Colon (tissue), 2 donors: Measurements from ENCODE around the gene TOMM40.
"Not testable (repeated sequence)": the region's sequence is repeated elsewhere in the genome, so short reads cannot be mapped to it uniquely, and the experiment has no call there.

Source experiments
- FAIRE-seq: peaks from 2 replicates; lab custom pipeline; 2012; peaks lifted over from hg19 to GRCh38; lab: Jason Lieb, UNC
- donor health status: control.
- donor health status: control.

The TOMM40 gene

DNA sequence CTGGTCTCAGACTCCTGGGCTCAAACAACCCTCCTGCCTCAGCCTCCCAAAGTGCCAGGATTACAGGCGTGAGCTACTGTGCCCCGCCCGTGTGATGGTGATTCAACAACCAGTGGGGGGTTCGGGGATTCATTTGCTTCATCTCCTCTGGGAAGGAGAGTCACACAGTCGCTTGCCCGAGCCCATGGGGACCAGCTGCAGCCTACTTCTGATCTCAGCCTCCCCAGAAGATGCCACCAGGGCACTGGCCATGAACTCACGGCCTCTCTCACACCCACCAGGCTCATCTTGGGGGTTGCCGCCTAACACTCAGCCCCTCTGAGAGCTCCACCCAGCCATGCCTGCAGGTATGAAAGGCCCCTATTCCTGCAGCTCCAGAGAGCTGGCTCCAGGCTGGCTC lies 6.8 kb downstream of the TOMM40 start:
- FAIRE-seq: no peak

DNA sequence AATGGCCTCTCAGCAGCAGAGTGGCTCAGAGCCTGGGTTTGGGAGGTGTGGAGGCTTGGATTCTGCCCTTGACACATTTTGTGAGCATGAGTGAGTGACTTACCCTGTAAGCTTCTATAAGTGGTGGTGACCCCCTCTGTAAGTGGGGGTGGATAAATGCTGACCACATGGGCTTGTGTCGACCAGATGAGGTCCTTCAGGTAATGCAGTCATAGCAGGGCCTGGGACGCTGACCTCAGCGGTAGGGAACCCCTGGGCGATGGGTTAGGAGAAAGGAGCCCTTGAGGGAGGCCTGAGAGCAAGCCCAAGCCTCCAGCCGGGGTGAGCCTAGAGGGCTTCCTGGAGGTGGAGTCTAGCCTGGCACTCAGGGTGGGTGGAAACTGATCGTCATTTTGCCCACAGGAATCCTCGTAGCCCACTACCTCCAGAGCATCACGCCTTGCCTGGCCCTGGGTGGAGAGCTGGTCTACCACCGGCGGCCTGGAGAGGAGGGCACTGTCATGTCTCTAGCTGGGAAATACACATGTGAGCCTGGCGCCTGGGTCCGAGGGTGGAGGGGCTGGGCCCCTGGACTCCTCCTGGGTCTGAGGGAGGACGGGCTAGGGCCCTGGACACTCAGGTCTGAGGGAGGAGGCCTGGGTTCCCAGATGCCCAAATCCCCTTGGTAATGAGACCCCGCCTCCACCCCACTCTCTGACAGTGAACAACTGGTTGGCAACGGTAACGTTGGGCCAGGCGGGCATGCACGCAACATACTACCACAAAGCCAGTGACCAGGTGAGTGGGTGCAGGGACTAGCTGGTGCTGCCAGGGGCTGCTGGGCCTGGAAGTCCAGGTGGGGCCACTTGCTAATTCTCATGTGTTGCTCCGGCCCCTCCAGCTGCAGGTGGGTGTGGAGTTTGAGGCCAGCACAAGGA lies 9.5 kb downstream of the TOMM40 start:
- no peak for FAIRE-seq

DNA sequence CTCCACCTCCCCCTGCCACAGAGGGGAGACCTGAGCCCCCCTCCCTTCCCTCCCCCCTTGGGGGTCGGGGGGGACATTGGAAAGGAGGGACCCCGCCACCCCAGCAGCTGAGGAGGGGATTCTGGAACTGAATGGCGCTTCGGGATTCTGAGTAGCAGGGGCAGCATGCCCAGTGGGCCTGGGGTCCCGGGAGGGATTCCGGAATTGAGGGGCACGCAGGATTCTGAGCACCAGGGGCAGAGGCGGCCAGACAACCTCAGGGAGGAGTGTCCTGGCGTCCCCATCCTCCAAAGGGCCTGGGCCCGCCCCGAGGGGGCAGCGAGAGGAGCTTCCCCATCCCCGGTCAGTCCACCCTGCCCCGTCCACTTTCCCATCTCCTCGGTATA lies 12.2 kb downstream of the TOMM40 start:
- no peak for FAIRE-seq

DNA sequence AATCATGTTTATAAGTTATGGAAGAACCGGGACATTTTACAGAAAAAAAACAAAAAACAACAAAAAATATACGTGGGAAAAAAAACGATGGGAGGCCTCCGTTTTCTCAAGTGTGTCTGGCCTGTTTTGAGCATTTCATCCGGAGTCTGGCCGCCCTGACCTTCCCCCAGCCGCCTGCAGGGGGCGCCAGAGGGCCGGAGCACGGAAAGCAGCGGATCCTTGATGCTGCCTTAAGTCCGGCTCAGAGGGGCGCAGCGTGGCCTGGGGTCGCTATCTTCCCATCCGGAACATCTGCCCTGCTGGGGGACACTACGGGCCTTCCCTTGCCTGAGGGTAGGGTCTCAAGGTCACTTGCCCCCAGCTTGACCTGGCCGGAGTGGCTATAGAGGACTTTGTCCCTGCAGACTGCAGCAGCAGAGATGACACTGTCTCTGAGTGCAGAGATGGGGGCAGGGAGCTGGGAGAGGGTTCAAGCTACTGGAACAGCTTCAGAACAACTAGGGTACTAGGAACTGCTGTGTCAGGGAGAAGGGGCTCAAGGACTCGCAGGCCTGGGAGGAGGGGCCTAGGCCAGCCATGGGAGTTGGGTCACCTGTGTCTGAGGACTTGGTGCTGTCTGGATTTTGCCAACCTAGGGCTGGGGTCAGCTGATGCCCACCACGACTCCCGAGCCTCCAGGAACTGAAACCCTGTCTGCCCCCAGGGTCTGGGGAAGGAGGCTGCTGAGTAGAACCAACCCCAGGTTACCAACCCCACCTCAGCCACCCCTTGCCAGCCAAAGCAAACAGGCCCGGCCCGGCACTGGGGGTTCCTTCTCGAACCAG lies 12.8 kb downstream of the TOMM40 start:
- FAIRE-seq: no peak

DNA sequence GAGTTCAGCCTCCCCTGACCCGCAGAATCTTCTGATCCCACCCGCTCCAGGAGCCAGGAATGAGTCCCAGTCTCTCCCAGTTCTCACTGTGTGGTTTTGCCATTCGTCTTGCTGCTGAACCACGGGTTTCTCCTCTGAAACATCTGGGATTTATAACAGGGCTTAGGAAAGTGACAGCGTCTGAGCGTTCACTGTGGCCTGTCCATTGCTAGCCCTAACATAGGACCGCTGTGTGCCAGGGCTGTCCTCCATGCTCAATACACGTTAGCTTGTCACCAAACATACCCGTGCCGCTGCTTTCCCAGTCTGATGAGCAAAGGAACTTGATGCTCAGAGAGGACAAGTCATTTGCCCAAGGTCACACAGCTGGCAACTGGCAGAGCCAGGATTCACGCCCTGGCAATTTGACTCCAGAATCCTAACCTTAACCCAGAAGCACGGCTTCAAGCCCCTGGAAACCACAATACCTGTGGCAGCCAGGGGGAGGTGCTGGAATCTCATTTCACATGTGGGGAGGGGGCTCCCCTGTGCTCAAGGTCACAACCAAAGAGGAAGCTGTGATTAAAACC lies 13.5 kb downstream of the TOMM40 start:
- FAIRE-seq: no peak

DNA sequence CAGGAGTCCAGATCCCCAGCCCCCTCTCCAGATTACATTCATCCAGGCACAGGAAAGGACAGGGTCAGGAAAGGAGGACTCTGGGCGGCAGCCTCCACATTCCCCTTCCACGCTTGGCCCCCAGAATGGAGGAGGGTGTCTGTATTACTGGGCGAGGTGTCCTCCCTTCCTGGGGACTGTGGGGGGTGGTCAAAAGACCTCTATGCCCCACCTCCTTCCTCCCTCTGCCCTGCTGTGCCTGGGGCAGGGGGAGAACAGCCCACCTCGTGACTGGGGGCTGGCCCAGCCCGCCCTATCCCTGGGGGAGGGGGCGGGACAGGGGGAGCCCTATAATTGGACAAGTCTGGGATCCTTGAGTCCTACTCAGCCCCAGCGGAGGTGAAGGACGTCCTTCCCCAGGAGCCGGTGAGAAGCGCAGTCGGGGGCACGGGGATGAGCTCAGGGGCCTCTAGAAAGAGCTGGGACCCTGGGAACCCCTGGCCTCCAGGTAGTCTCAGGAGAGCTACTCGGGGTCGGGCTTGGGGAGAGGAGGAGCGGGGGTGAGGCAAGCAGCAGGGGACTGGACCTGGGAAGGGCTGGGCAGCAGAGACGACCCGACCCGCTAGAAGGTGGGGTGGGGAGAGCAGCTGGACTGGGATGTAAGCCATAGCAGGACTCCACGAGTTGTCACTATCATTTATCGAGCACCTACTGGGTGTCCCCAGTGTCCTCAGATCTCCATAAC lies 14.5 kb downstream of the TOMM40 start, which contains the start of gene APOE:
Gene APOE, plus strand, starts transcription at position 360 of the 724 bp plus-strand sequence. CDS start 829 bp downstream, outside the sequence.
- FAIRE-seq: no peak

DNA sequence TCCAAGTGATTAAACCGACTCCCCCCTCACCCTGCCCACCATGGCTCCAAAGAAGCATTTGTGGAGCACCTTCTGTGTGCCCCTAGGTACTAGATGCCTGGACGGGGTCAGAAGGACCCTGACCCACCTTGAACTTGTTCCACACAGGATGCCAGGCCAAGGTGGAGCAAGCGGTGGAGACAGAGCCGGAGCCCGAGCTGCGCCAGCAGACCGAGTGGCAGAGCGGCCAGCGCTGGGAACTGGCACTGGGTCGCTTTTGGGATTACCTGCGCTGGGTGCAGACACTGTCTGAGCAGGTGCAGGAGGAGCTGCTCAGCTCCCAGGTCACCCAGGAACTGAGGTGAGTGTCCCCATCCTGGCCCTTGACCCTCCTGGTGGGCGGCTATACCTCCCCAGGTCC lies 16.6 kb downstream of the TOMM40 start:
- no peak for FAIRE-seq

DNA sequence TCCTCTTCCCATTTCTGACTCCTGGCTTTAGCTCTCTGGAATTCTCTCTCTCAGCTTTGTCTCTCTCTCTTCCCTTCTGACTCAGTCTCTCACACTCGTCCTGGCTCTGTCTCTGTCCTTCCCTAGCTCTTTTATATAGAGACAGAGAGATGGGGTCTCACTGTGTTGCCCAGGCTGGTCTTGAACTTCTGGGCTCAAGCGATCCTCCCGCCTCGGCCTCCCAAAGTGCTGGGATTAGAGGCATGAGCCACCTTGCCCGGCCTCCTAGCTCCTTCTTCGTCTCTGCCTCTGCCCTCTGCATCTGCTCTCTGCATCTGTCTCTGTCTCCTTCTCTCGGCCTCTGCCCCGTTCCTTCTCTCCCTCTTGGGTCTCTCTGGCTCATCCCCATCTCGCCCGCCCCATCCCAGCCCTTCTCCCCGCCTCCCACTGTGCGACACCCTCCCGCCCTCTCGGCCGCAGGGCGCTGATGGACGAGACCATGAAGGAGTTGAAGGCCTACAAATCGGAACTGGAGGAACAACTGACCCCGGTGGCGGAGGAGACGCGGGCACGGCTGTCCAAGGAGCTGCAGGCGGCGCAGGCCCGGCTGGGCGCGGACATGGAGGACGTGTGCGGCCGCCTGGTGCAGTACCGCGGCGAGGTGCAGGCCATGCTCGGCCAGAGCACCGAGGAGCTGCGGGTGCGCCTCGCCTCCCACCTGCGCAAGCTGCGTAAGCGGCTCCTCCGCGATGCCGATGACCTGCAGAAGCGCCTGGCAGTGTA lies 17.2 kb downstream of the TOMM40 start:
- FAIRE-seq: no peak

DNA sequence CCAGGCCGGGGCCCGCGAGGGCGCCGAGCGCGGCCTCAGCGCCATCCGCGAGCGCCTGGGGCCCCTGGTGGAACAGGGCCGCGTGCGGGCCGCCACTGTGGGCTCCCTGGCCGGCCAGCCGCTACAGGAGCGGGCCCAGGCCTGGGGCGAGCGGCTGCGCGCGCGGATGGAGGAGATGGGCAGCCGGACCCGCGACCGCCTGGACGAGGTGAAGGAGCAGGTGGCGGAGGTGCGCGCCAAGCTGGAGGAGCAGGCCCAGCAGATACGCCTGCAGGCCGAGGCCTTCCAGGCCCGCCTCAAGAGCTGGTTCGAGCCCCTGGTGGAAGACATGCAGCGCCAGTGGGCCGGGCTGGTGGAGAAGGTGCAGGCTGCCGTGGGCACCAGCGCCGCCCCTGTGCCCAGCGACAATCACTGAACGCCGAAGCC lies 17.8 kb downstream of the TOMM40 start:
- no peak for FAIRE-seq

DNA sequence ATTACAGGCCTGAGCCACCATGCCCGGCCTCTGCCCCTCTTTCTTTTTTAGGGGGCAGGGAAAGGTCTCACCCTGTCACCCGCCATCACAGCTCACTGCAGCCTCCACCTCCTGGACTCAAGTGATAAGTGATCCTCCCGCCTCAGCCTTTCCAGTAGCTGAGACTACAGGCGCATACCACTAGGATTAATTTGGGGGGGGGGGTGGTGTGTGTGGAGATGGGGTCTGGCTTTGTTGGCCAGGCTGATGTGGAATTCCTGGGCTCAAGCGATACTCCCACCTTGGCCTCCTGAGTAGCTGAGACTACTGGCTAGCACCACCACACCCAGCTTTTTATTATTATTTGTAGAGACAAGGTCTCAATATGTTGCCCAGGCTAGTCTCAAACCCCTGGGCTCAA lies 18.7 kb downstream of the TOMM40 start:
- FAIRE-seq: no peak

DNA sequence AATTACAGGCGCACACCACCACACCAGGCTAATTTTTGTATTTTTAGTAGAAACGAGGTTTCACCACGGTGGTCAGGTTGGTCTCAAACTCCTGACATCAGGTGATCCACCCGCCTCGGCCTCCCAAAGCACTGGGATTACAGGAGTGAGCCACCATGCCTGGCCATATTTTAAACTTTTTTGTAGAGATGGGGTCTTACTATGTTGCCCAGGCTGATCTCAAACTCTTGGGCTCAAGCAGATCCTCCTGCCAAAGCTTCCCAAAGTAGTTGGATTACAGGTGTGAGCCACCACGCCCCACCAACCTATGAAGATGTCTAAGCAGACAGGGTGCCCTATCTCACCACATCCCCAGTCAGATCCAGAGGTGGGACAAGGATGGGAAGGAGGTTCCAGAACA lies 20.8 kb downstream of the TOMM40 start:
- FAIRE-seq: not testable (repeated sequence)

DNA sequence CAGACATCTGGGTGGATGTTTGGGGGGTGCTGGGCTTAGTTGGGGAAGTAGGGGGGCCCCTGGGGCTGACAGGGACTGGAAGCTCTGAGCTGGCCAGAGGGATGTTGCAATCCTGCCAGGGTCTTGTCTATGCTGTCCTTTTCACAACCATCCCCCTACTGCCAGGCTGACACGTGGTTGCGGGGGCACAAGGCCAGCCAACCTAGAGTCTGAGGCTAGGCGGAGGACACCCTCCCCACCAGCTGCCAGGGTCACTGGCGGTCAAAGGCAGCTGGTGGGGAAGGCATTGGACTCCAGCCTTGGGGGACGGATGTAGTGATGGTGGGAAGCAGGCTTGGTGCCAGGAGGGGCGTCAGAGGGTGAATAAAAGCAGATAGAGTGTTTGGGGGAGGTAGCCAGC lies 21.8 kb downstream of the TOMM40 start:
- no peak for FAIRE-seq

DNA sequence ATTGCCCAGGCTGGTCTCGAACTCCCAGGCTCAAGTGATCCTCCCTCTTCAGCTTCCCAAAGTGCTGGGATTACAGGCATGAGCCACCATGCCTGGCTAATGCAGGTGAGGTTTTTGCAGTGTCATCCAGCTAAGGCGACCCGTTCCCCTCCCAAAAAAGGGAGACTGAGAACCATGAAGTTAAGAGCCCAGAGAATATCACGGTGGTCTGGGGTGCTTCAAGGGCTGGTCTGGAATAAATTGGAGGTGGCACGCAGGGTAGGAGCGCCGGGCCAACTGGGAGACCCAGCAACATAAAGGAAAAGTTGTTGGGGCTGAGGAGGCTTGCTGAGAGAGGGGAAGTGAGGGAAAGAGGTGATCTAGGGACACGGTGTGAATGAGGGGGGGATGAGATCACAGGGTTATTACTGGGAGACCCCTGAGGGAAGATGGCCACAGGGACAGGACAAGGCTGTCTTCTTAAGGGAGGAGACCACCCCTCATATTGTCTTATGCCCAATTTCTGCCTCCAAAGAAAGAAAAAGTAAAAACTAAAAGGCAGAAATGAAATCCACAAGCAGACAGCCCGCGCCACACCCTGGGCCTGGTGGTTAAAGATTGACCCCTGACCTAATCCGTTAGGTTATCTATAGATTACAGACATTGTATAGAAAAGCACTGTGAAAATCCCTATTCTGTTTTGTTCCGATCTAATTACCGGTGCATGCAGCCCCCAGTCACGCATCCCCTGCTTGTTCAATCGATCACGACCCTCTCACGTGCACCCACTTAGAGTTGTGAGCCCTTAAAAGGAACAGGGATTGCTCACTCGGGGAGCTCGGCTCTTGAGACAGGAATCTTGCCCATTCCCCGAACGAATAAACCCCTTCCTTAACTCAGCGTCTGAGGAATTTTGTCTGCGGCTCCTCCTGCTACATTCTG lies 22.7 kb downstream of the TOMM40 start:
- FAIRE-seq: not testable (repeated sequence)

DNA sequence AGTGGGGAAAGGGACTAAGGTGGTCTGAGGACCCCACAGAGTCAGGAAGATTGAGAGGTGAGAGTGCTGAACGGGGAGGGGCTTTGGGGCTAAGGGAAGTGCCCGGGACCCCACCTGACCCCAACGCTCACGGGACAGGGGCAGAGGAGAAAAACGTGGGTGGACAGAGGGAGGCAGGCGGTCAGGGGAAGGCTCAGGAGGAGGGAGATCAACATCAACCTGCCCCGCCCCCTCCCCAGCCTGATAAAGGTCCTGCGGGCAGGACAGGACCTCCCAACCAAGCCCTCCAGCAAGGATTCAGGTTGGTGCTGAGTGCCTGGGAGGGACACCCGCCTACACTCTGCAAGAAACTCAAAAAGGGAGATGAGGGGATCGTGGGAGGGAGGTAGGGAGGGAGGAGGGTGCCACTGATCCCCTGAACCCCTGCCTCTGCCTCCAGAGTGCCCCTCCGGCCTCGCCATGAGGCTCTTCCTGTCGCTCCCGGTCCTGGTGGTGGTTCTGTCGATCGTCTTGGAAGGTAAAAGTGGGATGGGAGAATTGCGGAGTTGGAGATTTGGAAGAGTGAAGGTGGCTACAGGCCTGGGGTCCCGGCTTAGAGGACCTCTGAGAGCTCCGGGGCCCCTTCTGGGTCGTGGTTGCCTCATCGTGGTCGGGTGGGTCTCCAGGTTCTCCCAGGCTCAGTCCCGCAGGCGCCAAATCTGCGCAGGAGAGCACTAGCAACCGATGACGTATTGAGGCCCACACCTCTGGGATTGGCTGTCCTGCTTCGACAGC lies 23.6 kb downstream of the TOMM40 start, which contains the start of gene APOC1:
Gene APOC1, plus strand, starts transcription at position 176 of the 774 bp plus-strand sequence. Its CDS starts 284 bp downstream, at position 460.
- FAIRE-seq: not testable (repeated sequence)

DNA sequence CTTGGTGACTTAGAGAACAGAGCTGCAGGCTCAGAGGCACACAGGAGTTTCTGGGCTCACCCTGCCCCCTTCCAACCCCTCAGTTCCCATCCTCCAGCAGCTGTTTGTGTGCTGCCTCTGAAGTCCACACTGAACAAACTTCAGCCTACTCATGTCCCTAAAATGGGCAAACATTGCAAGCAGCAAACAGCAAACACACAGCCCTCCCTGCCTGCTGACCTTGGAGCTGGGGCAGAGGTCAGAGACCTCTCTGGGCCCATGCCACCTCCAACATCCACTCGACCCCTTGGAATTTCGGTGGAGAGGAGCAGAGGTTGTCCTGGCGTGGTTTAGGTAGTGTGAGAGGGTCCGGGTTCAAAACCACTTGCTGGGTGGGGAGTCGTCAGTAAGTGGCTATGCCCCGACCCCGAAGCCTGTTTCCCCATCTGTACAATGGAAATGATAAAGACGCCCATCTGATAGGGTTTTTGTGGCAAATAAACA lies 33.2 kb downstream of the TOMM40 start:
- FAIRE-seq: no peak

DNA sequence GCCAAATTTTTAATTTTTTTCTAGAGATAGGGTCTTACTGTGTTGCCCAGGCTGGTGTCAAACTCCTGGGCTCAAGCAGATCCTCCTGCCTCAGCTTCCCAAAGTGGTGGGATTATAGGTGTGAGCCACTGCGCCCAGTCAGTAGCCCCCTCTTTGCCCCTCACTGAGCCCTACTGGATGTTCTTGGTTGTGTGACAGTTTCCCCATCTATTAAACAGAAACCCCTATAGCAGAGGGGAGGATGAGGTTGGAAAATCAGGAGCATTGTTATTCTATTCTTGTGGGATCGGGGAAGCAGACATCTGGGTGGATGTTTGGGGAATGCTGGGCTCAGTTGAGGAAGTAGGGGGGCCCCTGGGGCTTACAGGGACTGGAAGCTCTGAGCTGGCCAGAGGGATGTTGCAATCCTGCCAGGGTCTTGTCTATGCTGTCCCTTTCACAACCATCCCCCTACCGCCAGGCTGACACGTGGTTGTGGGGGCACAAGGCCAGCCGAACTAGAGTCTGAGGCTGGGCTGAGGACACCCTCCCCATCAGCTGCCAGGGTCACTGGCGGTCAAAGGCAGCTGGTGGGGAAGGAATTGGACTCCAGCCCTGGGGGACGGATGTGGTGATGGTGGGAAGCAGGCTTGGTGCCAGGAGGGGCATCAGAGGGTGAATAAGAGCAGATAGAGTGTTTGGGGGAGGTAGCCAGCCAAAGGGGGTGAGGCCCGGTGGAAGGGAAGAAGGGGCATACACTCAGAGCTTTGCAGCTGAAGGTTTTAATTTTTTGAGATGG lies 34.2 kb downstream of the TOMM40 start:
- FAIRE-seq: no peak

DNA sequence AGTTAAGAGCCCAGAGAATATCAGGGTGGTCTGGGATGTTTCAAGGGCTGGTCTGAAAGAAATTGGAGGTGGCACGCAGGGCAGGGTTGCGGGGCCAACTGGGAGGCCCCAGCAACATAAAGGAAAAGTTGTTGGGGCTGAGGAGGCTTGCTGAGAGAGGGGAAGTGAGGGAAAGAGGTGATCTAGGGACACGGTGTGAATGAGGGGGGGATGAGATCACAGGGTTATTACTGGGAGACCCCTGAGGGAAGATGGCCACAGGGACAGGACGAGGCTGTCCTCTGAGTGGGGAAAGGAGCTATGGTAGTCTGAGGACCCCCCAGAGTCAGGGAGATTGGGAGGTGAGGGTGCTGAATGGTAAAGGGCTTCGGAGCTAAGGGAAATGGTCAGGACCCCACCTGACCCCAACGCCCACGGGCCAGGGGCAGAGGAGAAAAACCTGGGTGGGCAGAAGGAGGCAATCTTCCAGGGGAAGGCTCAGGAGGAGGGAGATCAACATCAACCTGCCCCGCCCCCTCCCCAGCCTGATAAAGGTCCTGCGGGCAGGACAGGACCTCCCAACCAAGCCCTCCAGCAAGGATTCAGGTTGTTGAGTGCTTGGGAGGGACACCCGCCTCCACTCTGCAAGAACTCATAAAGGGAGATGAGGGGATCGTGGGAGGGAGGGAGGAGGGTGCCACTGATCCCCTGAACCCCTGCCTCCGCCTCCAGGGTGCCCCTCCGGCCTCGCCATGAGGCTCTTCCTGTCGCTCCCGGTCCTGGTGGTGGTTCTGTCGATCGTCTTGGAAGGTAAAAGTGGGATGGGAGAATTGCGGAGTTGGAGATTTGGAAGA lies 35.4 kb downstream of the TOMM40 start:
- FAIRE-seq: not testable (repeated sequence)
